Keratinocyte (primary cell): ENCODE results near the gene CHD2. TPM values are rescaled to one million over a fixed set of nuclear protein-coding genes. Genes with fewer than 3 reads are reported as not detected.

ENCODE experiments used
- DNase-seq: peaks from one replicate; pipeline ENCODE4 v3.0.0-alpha.2; 2011; ENCODE audit warnings: low read depth, missing footprints, low spot score
- FAIRE-seq: peaks from 2 replicates; lab custom pipeline; 2011; peaks lifted over from hg19 to GRCh38; lab: Jason Lieb, UNC
- H2AFZ ChIP-seq: 2 replicates; pipeline ENCODE4 v1.6.0; 2012; ENCODE audit warnings: low read length, control low read depth, inconsistent platforms; ENCODE audit not compliant: control insufficient read depth
- H3K27ac ChIP-seq: 2 replicates; pipeline ENCODE4 v1.5.1; 2011; ENCODE audit warnings: low read length; ENCODE audit not compliant: control insufficient read depth, insufficient read depth
- H3K27me3 ChIP-seq: 3 replicates; pipeline ENCODE4 v1.6.0; 2011; ENCODE audit warnings: low read length; ENCODE audit not compliant: control insufficient read depth, insufficient read depth; ENCODE audit errors: extremely low read depth
- H3K36me3 ChIP-seq, 2 experiments: 2 replicates in 1 of 2; 3 replicates in 1 of 2; pipeline ENCODE4 v1.5.1; 2011; ENCODE audit warnings: low read length in 2 of 2, mild to moderate bottlenecking in 1 of 2; ENCODE audit not compliant: control insufficient read depth in 2 of 2, insufficient read depth in 2 of 2; ENCODE audit errors: extremely low read depth in 1 of 2
- H3K4me1 ChIP-seq: 3 replicates; pipeline ENCODE4 v1.5.1; 2011; ENCODE audit warnings: low read length; ENCODE audit not compliant: control insufficient read depth, insufficient read depth; ENCODE audit errors: extremely low read depth
- H3K4me2 ChIP-seq: 3 replicates; pipeline ENCODE4 v1.6.0; 2011; ENCODE audit warnings: low read depth, low read length; ENCODE audit not compliant: control insufficient read depth, insufficient read depth; ENCODE audit errors: extremely low read depth
- H3K4me3 ChIP-seq, 3 experiments: fragments of 200-600 bp in 1 of 3; sonication (generic) in 1 of 3; 2 replicates in 2 of 3; 3 replicates in 1 of 3; pipeline ENCODE4 v1.5.1; 2011 to 2016; ENCODE audit warnings: low read length in 3 of 3, mild to moderate bottlenecking in 3 of 3, control low read depth in 2 of 3, inconsistent platforms in 1 of 3, low read depth in 1 of 3, mixed read lengths in 1 of 3, mixed run types in 1 of 3, moderate library complexity in 1 of 3; ENCODE audit not compliant: control insufficient read depth in 2 of 3, insufficient read depth in 2 of 3; ENCODE audit errors: extremely low read depth in 1 of 3
- H3K79me2 ChIP-seq: 2 replicates; pipeline ENCODE4 v1.6.0; 2012; ENCODE audit warnings: low read length; ENCODE audit not compliant: control insufficient read depth, insufficient read depth
- H3K9ac ChIP-seq: 3 replicates; pipeline ENCODE4 v1.6.0; 2011; ENCODE audit warnings: low read length; ENCODE audit not compliant: control insufficient read depth, insufficient read depth; ENCODE audit errors: extremely low read depth
- H3K9me1 ChIP-seq: 3 replicates; pipeline ENCODE4 v1.6.0; 2011; ENCODE audit warnings: low read length; ENCODE audit not compliant: control insufficient read depth, insufficient read depth; ENCODE audit errors: extremely low read depth
- H3K9me3 ChIP-seq: 2 replicates; pipeline ENCODE4 v1.5.1; 2012; ENCODE audit warnings: low read depth, low read length; ENCODE audit not compliant: control insufficient read depth
- H4K20me1 ChIP-seq: 3 replicates; pipeline ENCODE4 v1.6.0; 2011; ENCODE audit warnings: low read length; ENCODE audit not compliant: control insufficient read depth, insufficient read depth; ENCODE audit errors: extremely low read depth
- CTCF ChIP-seq, 3 experiments: IDR thresholded peaks in 1 of 3; conservative IDR thresholded peaks in 1 of 3; optimal IDR thresholded peaks in 1 of 3; 2 replicates in 2 of 3; 3 replicates in 1 of 3; pipeline versions ENCODE3 to v1.5.1; 2011; ENCODE audit warnings: low read length in 3 of 3, mild to moderate bottlenecking in 3 of 3, moderate library complexity in 2 of 3, control low read depth in 1 of 3, inconsistent platforms in 1 of 3; ENCODE audit not compliant: insufficient read depth in 2 of 3; ENCODE audit errors: extremely low read depth in 1 of 3
- EZH2 ChIP-seq: IDR thresholded peaks from one replicate; pipeline ENCODE4 v1.6.1; 2012; ENCODE audit warnings: inconsistent platforms, mild to moderate bottlenecking, low read length, moderate library complexity
- dilution Hi-C: fragments of 300-500 bp; cut with MboI; formaldehyde crosslinking; loops from one replicate; pipeline ENCODE4 v1.7.0; 2020; ENCODE audit warnings: low sequenced_read_pairs; ENCODE audit not compliant: extremely low pct_ligation_motif_present
- polyA plus RNA-seq, 5 experiments: library from polyadenylated mRNA; depleted of rRNA in 3 of 5; stranded (reverse) in 3 of 5; stranded (forward) in 1 of 5; unstranded in 1 of 5; fragments of >200 nt; gene quantifications; 1 replicate in 1 of 5; 2 replicates in 3 of 5; 3 replicates in 1 of 5; pipeline versions ENCODE4 v1.2.1 to v1.2.3, GENCODE V29; 2011 to 2012; ENCODE audit warnings: missing spikeins in 2 of 5, low read depth in 1 of 5, low replicate concordance in 1 of 5

Gene CHD2
- polyA plus RNA-seq, 1 donor (not counting 4 experiments of a cell fraction or from before 2014, with no cell fraction given), result 62.0 TPM

- Histone ChIP-seq H3K27ac (no peak overlapping the region), H3K4me1 (no peaks in the 10 kb centered on the region), H3K4me2 (no peak overlapping the region), H2AFZ (no peak overlapping the region), H3K36me3 (peaks cover 16 to 30% of the 10 kb centered on the region in 2 experiments), H3K9me3 (no peaks in the 10 kb centered on the region), H3K9me1 (no peaks in the 10 kb centered on the region), H3K79me2 (peaks cover 75% of the 10 kb centered on the region), H3K27me3 (no peaks in the 10 kb centered on the region), H3K9ac (no peak overlapping the region), H4K20me1 (no peaks in the 10 kb centered on the region), H3K4me3 (no peak overlapping the region)
- FAIRE-seq (no peak), DNase-seq (no peak)
- dilution Hi-C loops, result no loop called here
- no peak for TF ChIP-seq EZH2
- no peak for TF ChIP-seq CTCF (optimal IDR thresholded peaks at IDR 0.05 in 1 of 3, IDR thresholded peaks at IDR 0.05 in 1 of 3, conservative IDR thresholded peaks at IDR 0.05 in 1 of 3; ENCODE audit: extremely low read depth in 1 of 3, insufficient read depth in 2 of 3, low read length in 3 of 3)
Observed at GRCh38 chr15:92959219-92959618, 59.1 kb downstream of the CHD2 start.

GRCh38 chr15:92960996-92961681 lies 61.0 kb downstream of the CHD2 start:
- Histone ChIP-seq H3K27ac (no peak overlapping the region), H4K20me1 (no peaks in the 10 kb centered on the region), H3K4me3 (no peak overlapping the region), H3K4me2 (no peak overlapping the region), H3K36me3 (peaks cover 16 to 17% of the 10 kb centered on the region in 2 experiments), H3K9me1 (no peaks in the 10 kb centered on the region), H3K4me1 (no peaks in the 10 kb centered on the region), H3K79me2 (peaks cover 74% of the 10 kb centered on the region), H2AFZ (no peak overlapping the region), H3K27me3 (no peaks in the 10 kb centered on the region), H3K9me3 (no peaks in the 10 kb centered on the region), H3K9ac (no peak overlapping the region)
- no peak for TF ChIP-seq CTCF (optimal IDR thresholded peaks at IDR 0.05 in 1 of 3, IDR thresholded peaks at IDR 0.05 in 1 of 3, conservative IDR thresholded peaks at IDR 0.05 in 1 of 3; ENCODE audit: extremely low read depth in 1 of 3, insufficient read depth in 2 of 3, low read length in 3 of 3)
- TF ChIP-seq EZH2, result no peak
- dilution Hi-C loops, result no loop called here
- no peak for FAIRE-seq
- no peak for DNase-seq
